OCI-LY3 (cell line): ENCODE measurements around the gene TBK1.

ENCODE experiments used
- CTCF ChIP-seq: fragments of 200-600, 300-600 bp; sonication (generic); IDR thresholded peaks from 2 replicates; pipeline ENCODE4 v1.5.1; 2014; ENCODE audit warnings: antibody characterized with exemption, low read length, low read depth
- EZH2phosphoT487 ChIP-seq: fragments of 200-600 bp; shearing (Covaris generic); IDR thresholded peaks from 2 replicates; pipeline ENCODE4 v1.6.1; 2018; ENCODE audit warnings: antibody characterized with exemption, mixed run types, low read depth

DNA sequence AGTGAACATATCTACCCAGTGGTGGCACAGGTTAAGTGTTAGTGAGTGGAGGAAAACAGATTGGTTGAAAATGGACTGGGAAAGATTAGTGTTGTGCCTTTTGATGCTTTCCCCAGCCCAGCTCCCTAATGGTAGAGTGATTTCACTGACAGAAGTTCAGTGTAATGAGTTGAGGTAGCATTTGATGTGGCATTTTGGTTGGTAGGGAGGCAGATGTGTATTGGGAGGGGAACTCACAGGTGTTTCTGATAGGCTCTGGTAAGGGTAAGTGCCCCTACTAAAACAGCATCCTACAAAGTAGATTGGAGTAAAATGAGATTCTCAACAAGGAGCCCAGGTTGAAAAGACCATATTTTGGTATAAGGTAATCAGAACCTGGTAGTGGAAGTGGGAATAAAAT, 4.2 kb downstream of the TBK1 start:
- TF ChIP-seq CTCF (no peak), EZH2phosphoT487 (no peak)
